Nephron progenitor cell (in vitro differentiated cells): Measurements from ENCODE around the gene RTN4R.
"Not testable (repeated sequence)": the region's sequence is repeated elsewhere in the genome, so short reads cannot be mapped to it uniquely, and the experiment has no call there.

Source experiments
- DNase-seq: peaks from one replicate; pipeline ENCODE4 v3.0.0; 2021
- H3K27ac Mint-ChIP-seq: 2 replicates; pipeline ENCODE4 v1.8.0; 2021; ENCODE audit warnings: mild to moderate bottlenecking, moderate library complexity, mixed read lengths
- H3K27me3 Mint-ChIP-seq: 2 replicates; pipeline ENCODE4 v1.8.0; 2021; ENCODE audit warnings: mild to moderate bottlenecking, low read depth, mixed read lengths; ENCODE audit not compliant: poor library complexity
- H3K36me3 Mint-ChIP-seq: 2 replicates; pipeline ENCODE4 v1.8.0; 2021; ENCODE audit warnings: low read depth, mixed read lengths
- H3K4me1 Mint-ChIP-seq: 2 replicates; pipeline ENCODE4 v1.8.0; 2021; ENCODE audit warnings: mixed read lengths
- H3K4me3 Mint-ChIP-seq: 2 replicates; pipeline ENCODE4 v1.8.0; 2021; ENCODE audit warnings: mild to moderate bottlenecking, moderate library complexity, mixed read lengths
- H3K9me3 Mint-ChIP-seq: 2 replicates; pipeline ENCODE4 v1.8.0; 2021; ENCODE audit warnings: mild to moderate bottlenecking, moderate library complexity, mixed read lengths
- TF ChIP-seq, protein P1 (sequence below): fragments of 200-600 bp; sonication (generic); IDR thresholded peaks from 2 replicates; pipeline ENCODE4 v1.5.0; 2021; ENCODE audit warnings: antibody characterized with exemption

RTN4R gene

DNA sequence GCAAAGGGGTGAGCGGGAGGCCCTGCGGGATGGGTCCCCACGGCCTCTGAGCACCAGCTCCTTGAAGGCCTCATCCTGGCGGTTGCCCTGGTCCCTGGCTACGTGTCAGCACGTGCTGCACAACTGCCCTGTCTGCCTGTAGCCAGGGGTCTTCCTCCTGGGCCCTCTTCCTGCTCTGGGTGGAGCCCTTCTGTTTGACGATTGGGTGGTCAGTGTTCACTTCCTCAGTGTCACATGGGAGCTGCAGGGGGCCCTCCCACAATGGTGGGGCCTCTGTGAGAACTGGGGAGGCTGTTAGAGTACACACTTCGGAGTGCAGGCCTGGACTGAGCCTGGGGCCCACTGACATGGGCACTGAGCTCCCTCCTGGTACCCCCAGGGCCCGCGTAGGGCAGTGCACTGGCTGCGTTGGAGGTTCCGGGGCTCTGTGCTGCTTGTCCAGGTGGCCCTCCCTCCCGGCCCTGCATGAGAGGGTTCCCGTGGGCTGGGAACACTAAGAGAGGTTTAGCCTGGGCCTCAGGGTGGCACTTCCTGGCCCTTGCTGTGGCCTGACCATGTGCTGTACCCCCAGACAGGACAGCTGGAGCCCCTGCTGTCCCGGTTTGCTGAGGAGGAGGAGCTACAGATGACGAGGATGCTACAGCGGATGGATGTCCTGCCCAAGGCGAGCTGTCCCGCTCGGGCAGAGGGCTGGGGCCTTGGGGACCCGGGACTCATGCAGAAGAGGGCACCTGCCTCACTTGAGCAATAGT is 38.0 kb upstream of the RTN4R start:
- no peaks in the 10 kb centered on the region for H3K9me3 Mint-ChIP-seq
- H3K27me3 Mint-ChIP-seq, result peaks cover 19% of the 10 kb centered on the region
- no peak overlapping the region for H3K4me3 Mint-ChIP-seq
- DNase-seq, result peak; percentile 3
- H3K27ac Mint-ChIP-seq, result no peak overlapping the region
- TF ChIP-seq, protein P1, sequence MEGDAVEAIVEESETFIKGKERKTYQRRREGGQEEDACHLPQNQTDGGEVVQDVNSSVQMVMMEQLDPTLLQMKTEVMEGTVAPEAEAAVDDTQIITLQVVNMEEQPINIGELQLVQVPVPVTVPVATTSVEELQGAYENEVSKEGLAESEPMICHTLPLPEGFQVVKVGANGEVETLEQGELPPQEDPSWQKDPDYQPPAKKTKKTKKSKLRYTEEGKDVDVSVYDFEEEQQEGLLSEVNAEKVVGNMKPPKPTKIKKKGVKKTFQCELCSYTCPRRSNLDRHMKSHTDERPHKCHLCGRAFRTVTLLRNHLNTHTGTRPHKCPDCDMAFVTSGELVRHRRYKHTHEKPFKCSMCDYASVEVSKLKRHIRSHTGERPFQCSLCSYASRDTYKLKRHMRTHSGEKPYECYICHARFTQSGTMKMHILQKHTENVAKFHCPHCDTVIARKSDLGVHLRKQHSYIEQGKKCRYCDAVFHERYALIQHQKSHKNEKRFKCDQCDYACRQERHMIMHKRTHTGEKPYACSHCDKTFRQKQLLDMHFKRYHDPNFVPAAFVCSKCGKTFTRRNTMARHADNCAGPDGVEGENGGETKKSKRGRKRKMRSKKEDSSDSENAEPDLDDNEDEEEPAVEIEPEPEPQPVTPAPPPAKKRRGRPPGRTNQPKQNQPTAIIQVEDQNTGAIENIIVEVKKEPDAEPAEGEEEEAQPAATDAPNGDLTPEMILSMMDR, result no peak
- no peaks in the 10 kb centered on the region for H3K36me3 Mint-ChIP-seq
- peaks cover 5% of the 10 kb centered on the region for H3K4me1 Mint-ChIP-seq

DNA sequence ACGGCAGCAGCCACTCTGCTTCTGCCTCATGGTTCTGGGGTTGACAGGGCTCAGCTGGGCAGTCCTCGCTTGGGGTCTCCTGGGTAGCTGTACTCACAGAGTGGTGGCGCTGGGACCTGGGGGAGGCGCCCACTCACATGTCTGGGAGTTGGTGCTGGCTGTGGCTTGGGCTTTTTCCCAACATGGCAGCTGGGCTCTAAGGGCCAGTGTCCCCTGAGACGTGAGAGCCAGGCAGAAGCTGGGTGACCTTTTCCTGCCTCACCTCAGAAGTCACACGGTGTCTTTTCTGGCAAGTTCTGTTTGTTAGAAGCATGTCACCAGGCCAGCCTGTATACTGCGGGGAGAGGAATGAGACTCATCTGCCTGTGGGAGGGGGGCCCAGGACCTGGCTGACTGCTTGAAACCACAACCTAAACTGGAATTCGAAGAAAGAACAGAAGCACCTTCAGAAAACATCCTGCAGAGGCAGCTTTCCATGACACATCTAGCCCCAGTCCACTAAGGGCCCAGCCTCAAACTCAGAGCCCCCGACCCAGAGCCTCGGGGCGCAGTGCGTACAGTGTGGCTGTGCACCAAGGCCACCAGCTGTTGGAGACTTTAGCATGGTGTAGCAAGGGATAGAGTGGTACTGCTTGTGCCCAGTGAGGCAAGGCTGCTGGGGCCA is 37.2 kb upstream of the RTN4R start:
- not testable (repeated sequence) for H3K27ac Mint-ChIP-seq, H3K9me3 Mint-ChIP-seq, H3K4me3 Mint-ChIP-seq, H3K4me1 Mint-ChIP-seq, DNase-seq, H3K36me3 Mint-ChIP-seq
- peaks cover 26% of the 10 kb centered on the region for H3K27me3 Mint-ChIP-seq

DNA sequence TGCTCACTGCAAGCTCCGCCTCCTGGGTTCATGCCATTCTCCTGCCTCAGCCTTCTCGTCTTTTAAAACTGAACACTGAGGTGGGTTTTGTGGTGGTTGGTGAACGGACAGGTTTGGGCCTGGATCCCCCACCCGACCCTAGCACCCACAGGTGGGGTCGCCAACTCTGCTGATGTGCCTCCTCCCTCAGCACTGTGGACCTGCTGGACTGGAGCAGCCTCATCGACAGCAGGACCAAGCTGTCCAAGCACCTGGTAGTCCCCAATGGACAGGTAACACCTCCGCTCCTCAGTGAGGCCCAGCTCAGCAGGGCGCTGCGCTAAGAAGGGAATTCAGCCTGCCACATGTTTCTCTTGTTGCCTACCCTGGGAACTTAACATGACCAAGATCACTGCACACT is 36.5 kb upstream of the RTN4R start:
- no peaks in the 10 kb centered on the region for H3K36me3 Mint-ChIP-seq
- H3K9me3 Mint-ChIP-seq, result no peaks in the 10 kb centered on the region
- no peak overlapping the region for H3K4me3 Mint-ChIP-seq
- no peak overlapping the region for H3K27ac Mint-ChIP-seq
- no peak for DNase-seq
- H3K27me3 Mint-ChIP-seq, result peaks cover 31% of the 10 kb centered on the region
- TF ChIP-seq, protein P1, result no peak
- peaks cover 5% of the 10 kb centered on the region for H3K4me1 Mint-ChIP-seq

DNA sequence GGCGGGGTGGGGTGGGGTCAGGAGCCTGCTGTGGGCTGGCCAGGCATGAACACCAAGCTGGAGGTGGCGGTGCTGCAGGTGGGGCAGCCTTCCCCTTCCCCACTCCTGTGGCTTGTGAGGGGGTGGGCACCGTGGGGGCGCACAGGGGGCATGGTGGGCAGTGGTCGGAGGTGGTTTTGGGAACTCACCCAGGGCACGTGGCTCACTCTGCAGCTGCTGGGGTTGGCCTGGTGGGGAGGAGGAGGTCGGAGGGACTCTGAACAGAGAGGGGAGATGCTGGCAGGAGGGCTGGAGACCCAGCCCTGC is 35.1 kb upstream of the RTN4R start:
- not testable (repeated sequence) for H3K36me3 Mint-ChIP-seq, H3K4me3 Mint-ChIP-seq, H3K9me3 Mint-ChIP-seq, H3K4me1 Mint-ChIP-seq, DNase-seq, H3K27ac Mint-ChIP-seq
- H3K27me3 Mint-ChIP-seq, result peaks cover 44% of the 10 kb centered on the region

DNA sequence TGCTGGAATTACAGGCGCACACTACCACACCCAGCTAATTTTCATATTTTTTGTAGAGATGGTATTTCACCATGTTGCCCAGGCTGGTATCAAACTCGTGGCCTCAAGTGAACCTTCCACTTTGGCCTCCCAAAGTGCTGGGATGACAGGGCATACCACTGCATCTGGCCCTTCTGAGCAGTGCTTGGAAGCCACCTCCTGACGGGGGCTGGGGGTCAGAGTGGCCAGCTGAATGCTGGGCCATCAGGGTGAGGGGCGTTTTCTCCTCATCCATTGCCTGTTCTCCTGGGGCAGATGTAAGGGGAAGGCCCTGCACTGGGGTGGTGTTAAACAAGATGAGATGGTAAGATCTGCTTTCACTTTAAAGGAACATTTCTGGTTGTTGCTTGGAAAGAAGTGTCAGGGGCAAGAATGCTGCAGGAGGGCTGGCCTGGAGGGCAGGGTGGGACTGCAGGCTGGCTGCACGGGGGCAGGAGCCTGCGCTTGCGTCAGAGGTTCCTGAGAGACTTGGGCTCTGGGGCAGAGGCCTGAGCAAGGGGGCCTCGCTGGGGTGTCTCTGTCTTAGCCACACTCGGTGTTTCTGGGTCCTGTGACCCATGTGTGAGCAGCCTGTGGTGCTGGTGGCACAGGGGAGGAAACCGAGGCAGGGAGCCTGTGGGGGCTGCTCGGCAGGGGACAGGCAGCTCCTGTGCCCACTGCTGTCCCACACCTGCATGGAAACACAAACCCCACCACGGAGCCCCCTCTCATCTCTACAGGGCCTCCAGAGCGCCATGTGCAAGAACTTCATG is 34.5 kb upstream of the RTN4R start:
- Mint-ChIP-seq H3K9me3 (no peaks in the 10 kb centered on the region), H3K27ac (no peak overlapping the region), H3K36me3 (no peaks in the 10 kb centered on the region), H3K4me3 (no peak overlapping the region), H3K27me3 (peaks cover 50% of the 10 kb centered on the region), H3K4me1 (peaks cover 9% of the 10 kb centered on the region)
- DNase-seq, result no peak
- TF ChIP-seq, protein P1, result no peak

DNA sequence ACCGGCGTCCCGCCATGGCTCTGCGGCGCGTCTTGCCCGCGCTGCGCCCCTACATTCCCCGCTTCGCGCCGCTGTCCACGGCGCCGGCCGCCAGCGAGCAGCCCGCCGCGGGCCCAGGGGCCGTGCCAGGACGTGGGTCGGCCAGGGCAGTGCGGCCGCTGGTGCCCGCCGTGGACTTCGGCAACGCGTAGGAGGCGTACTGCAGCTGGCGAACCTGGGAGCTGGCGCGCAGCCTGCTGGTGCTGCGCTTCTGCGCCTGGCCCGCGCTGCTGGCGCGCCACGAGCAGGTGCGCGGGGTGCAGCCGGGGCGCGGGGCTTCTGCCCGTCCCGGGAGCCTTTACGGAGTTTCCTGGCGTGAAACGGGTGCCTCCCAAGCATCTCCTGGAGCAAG is 31.6 kb upstream of the RTN4R start:
- Mint-ChIP-seq H3K9me3 (no peaks in the 10 kb centered on the region), H3K27me3 (peaks cover 79% of the 10 kb centered on the region), H3K4me1 (peaks cover 4% of the 10 kb centered on the region), H3K27ac (no peak overlapping the region), H3K36me3 (no peaks in the 10 kb centered on the region), H3K4me3 (peak overlapping the region; percentile 58)
- TF ChIP-seq, protein P1, result no peak
- DNase-seq, result no peak
